GM18951 (cell line): ENCODE measurements around the gene C2CD2.

Source experiments
- POLR2A ChIP-seq: IDR thresholded peaks from 4 replicates; pipeline ENCODE4 v1.6.1; 2011; ENCODE audit warnings: mild to moderate bottlenecking; ENCODE audit not compliant: insufficient read length, insufficient read depth; ENCODE audit errors: extremely low read depth
- in situ Hi-C: fragments of 300-500 bp; cut with MboI; formaldehyde crosslinking; loops from one replicate; pipeline ENCODE4 v1.12.0; 2022; ENCODE audit warnings: low sequenced_read_pairs, mixed read lengths, inconsistent platforms; ENCODE audit not compliant: unreplicated experiment

C2CD2 gene

DNA sequence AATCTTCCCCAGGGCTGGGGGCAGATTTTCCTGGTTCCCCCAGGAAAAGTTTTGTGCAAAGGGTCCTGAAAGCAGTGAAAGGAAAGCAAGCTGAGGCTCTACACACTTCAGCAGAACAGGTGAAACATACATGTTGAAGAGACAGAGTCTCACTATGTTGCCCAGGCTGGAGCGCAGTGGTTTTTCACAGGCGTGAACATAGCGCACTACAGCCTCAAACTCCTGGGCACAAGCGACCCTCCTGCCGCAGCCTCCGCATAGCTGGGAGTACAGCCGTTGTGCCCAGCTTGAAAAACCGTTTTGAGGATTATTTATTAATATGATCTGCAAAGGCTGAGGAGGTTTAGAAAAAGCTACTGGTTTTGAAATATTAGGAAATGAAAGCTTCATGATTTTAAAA is 86.5 kb downstream of the C2CD2 start:
- in situ Hi-C loops = no loop called here

GRCh38 chr21:41866274-41866809 is 87.5 kb downstream of the C2CD2 start:
- no peak for TF ChIP-seq POLR2A
- in situ Hi-C loops = no loop called here

More for the DNA sequence above, 86.5 kb downstream of the C2CD2 start:
- no peak for TF ChIP-seq POLR2A

- peak; percentile 38 for TF ChIP-seq POLR2A
- in situ Hi-C loops = no loop called here
Observed at GRCh38 chr21:41865002-41865777, 88.6 kb downstream of the C2CD2 start.

GRCh38 chr21:41864311-41865001 is 89.4 kb downstream of the C2CD2 start:
- in situ Hi-C loops = no loop called here
- TF ChIP-seq POLR2A = peak; percentile 28

DNA sequence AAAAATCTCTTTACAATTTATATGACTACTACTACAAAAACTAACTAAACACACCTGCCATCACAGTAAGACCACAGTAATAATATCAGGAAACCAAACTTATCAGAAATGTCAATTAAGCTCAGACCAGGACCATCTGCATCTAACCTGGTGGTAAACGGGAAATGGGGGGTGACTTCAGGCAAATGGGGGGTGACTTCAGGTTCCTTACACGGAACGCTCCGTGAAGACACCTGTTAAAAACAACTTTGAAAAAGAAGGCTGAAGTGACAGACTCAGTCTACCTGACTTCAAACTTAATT is 90.4 kb downstream of the C2CD2 start:
- in situ Hi-C loops = no loop called here
- TF ChIP-seq POLR2A = no peak

- in situ Hi-C loops = no loop called here
Observed at GRCh38 chr21:41861987-41862386, 91.8 kb downstream of the C2CD2 start.

GRCh38 chr21:41861255-41861654 is 92.6 kb downstream of the C2CD2 start:
- no peak for TF ChIP-seq POLR2A

More at GRCh38 chr21:41861987-41862386, 91.8 kb downstream of the C2CD2 start:
- no peak for TF ChIP-seq POLR2A

DNA sequence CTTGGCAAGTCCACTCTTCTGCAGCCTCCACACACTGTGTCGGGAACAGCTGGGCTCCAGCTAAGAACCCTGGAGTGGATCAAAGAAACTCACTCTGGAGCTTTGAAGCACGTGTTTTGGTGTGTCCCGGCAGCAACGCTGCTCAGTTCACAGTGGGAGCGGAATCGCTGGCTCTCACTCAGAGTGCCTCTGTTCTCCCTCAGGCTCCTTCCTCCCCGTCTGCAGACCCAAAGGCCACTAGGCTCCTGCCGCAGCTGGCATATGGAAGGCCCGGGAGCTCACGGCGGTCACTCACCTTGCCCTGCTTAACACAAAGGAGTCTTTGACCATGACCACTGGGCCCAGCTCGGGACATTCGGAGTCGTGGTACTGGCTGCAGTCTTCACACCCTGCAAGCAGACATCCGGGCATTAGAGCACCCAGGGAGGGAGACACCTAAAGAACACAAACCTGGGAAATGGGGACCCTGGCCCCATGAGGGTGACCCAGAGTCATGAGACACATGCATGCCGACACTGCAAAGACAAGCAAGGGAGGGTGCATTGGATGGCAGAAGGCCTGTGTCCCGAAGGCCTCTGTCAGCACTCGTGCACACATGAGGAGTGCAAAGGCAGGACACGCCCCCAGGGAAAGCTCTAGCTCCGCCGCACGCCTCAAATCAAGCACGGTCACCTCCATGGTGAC is 94.4 kb downstream of the C2CD2 start:
- TF ChIP-seq POLR2A = no peak
- in situ Hi-C loops = no loop called here

More at GRCh38 chr21:41861255-41861654, 92.6 kb downstream of the C2CD2 start:
- in situ Hi-C loops = no loop called here

DNA sequence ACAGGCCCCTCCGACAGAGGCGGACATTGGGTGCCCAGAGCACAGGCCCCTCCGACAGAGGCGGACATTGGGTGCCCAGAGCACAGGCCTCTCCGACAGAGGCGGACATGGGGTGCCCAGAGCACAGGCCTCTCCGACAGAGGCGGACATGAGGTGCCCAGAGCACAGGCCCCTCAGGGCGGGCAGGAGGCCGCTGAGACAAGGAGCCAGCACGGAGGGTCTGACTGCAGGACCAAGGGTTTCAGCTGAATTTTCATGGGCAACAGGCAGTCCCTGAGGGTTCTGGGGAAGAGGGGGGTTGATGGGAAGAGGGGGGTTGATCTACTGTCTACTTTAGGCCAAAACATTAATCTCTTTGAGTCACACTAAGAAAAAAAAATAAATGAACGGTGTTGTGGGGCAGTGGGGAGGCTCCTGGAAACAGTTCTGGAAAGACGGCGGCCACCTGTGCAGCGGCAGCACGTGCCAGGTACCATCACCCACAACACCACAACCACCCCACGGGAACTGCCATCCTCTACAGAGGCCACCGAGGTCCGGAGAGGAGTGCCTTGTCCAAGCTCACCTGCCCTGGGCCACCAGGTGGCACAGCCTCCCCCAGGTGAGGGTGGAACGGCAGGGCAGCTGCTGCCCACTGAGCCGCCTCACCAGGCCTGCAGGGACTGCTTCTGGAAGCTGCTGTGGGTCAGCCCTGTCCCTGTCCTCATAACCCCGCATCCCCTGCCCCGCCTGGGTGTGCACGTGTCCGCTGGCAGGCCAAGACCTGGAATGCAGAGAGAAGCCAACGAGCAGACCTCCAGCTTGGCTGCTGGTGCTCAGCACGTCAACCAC is 95.1 kb downstream of the C2CD2 start:
- TF ChIP-seq POLR2A = no peak
- in situ Hi-C loops = no loop called here

DNA sequence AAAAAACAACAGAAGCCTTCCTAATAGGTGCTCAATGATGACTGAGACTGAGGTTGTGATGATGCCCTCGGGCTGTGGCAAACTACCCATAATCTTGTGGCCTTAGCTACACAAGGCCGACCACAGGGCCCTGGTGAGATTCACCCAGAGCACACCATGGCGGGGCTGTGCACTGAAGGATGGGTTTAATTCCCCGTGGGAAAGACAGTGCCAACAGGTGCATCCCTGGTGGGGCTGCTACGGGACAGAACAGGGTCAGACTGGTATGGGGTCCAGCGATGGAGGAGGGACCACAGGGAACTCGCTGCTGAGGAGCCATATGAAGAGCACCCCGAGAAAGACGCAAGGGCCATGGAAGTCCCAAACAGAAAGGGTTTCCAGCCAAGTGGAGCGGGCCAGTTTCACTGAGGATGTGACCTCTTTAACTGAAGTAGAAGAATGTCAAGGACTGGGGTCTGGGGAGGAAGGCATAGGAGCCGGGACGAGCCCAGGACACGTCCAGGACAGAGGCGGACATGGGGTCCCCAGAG is 96.0 kb downstream of the C2CD2 start:
- in situ Hi-C loops = no loop called here
- no peak for TF ChIP-seq POLR2A

DNA sequence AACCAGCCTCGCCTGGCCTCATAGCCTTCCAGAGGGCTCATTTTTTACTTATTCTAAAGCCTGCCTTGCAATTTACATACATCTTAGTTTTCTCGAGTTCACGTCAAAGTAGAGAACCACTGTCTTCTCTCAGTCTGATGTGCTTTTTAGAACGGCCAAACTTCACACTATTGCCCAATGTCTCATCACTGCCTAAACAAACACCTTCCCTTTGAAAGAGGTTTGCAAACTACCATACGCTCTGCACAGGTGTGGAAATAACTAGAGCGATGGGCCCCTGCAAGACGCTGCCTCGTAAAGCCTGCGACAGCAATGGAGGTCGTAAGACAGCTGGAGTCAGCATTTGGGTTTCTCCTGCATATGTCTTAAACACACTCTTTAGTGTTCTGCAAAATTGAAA is 97.2 kb downstream of the C2CD2 start:
- no peak for TF ChIP-seq POLR2A
- in situ Hi-C loops = no loop called here

- TF ChIP-seq POLR2A = no peak
- in situ Hi-C loops = no loop called here
Observed at GRCh38 chr21:41854426-41854995, 99.3 kb downstream of the C2CD2 start.

DNA sequence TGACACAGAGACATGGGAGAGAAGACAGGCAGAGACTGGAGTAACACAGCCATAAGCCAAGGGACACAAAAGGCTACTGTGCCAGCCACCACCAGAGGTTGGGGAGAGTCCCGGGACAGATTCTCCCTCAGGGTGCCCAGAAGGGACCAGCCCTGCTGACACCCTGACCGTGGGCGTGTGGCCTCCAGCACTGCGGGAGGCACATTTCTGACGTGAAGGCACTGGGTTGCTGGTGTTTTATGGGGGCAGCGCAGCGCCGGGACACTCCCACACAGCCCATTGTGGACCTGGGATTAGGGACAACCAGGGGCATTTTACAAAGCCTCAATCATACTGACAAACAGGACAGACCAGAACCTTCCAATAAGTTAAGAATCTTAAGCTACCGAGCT is 100.9 kb downstream of the C2CD2 start:
- TF ChIP-seq POLR2A = no peak
- in situ Hi-C loops = no loop called here
